ENCODE measurements around the gene NCR3LG1.

Gene NCR3LG1

DNA sequence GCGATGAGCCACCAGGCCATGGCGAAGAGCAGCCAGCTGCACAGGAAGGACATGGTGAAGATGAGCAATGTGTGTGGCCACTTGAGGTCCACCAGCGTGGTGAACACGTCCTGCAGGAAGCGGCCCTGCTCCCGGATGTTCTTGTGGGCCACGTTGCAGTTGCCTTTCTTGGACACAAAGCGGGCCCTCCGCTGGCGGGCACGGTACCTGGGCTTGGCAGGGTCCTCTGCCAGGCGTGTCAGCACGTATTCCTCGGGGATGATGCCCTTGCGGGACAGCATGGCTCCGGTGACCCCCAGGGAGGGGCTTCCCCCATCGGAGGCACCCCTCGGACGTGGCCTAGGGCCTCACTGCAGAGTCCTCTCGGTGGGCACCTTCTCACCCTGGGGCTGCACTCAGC lies 36.2 kb downstream of the NCR3LG1 start:
- 95% methylated on average over 20 of the region's 20 CpGs for WGBS
- no peak overlapping the region for H2BK15ac ChIP-seq (ENCODE audit: low read depth, poor library complexity, severe bottlenecking)
- no peak overlapping the region for H4K8ac ChIP-seq (ENCODE audit: low read length)

DNA sequence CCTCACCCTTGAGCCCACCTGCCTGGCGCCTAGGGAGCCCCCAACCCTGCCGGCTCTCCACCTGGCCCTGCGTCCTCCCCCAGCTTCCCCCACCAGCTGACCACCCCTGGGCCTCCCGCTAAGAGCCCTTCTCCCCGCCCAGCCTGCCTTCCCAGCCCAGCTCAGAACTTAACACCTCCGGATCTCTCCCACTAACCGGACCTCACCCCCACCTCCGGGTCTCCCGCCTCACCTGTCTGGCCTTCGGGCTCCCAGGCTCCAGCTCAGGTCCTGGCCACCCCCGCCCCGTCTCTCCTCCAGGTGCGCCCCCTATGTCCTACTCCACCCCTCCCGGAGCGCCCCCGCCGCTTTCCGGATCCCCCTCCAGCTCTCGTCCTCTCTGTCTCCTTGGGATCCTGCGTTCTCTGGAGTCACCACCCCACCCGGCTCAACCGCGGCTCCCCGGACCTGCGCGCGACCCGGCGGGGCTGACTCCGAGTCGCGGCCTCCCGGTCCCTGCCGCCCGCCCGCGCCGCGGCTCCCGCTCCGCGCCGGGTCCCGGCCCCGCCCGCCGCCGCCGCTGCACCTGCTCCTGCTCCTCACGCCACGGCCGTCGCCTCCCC lies 37.1 kb downstream of the NCR3LG1 start, which contains the start of gene KCNJ11:
Gene KCNJ11, minus strand, starts transcription at position 51 of the 602 bp plus-strand sequence. CDS start 568 bp downstream, outside the sequence.
- no peak within 1 kb of the TSS for H3K14ac ChIP-seq (ENCODE audit: low read length in 2 of 2)
- H3K36me3 ChIP-seq (ENCODE audit: control insufficient read depth in 1 of 2, insufficient read depth in 2 of 2, low read depth in 1 of 2, low read length in 2 of 2) = no peaks in the 10 kb centered on the region
- peak within 1 kb of the TSS; percentile 68 for H2AFZ ChIP-seq (ENCODE audit: low read depth, low read length)
- no peak for DNase-seq
- no peak within 1 kb of the TSS for H4K91ac ChIP-seq (ENCODE audit: low read length)
- no peaks in the 10 kb centered on the region for H3K79me1 ChIP-seq (replicated peaks; ENCODE audit: low read length, poor library complexity, severe bottlenecking)
- no peak within 1 kb of the TSS for H3K23ac ChIP-seq (ENCODE audit: low read length in 2 of 2)
- no peaks in the 10 kb centered on the region for H3K9me3 ChIP-seq (ENCODE audit: control insufficient read depth, low read length)
- 6% methylated on average over 39 of the region's 53 CpGs for WGBS
- H3K4me1 ChIP-seq (ENCODE audit: control insufficient read depth, insufficient read depth, low read depth, low read length) = peaks cover 12% of the 10 kb centered on the region
- H3K4me3 ChIP-seq (ENCODE audit: insufficient read depth in 1 of 2, low read depth in 1 of 2, low read length in 2 of 2) = peak within 1 kb of the TSS in 1 of 2 experiments; percentile 63
- no peak within 1 kb of the TSS for H2BK5ac ChIP-seq (ENCODE audit: low read depth, low read length, poor library complexity, severe bottlenecking)
- H3K27ac ChIP-seq (ENCODE audit: low read length, poor library complexity, severe bottlenecking) = no peak within 1 kb of the TSS
- H2BK12ac ChIP-seq (ENCODE audit: low read length in 2 of 2) = no peak within 1 kb of the TSS
- H2BK120ac ChIP-seq (ENCODE audit: low read depth, low read length) = peak within 1 kb of the TSS; percentile 80
- peak within 1 kb of the TSS; percentile 31 for H2BK15ac ChIP-seq (ENCODE audit: low read depth, poor library complexity, severe bottlenecking)
- H2AK5ac ChIP-seq (ENCODE audit: low read length, severe bottlenecking) = no peak within 1 kb of the TSS
- peaks cover 51 to 60% of the 10 kb centered on the region in 2 experiments for H3K27me3 ChIP-seq (ENCODE audit: control insufficient read depth in 1 of 2, insufficient read depth in 1 of 2, low read length in 2 of 2)
- H4K8ac ChIP-seq (ENCODE audit: low read length) = peak within 1 kb of the TSS; percentile 46
- peak within 1 kb of the TSS; percentile 86 for H3K4me2 ChIP-seq (ENCODE audit: low read length, poor library complexity, severe bottlenecking)
- H3K4ac ChIP-seq (ENCODE audit: low read depth in 1 of 2, low read length in 2 of 2) = no peak within 1 kb of the TSS
- no peak within 1 kb of the TSS for H3K9ac ChIP-seq (ENCODE audit: low read length)
- H3K18ac ChIP-seq (ENCODE audit: low read depth in 1 of 2, low read length in 2 of 2) = no peak within 1 kb of the TSS

More for the DNA sequence above, 36.2 kb downstream of the NCR3LG1 start:
- Histone ChIP-seq H3K23ac (ENCODE audit: low read length in 2 of 2) (no peak overlapping the region), H3K4ac (ENCODE audit: low read depth in 1 of 2, low read length in 2 of 2) (no peak overlapping the region), H3K14ac (ENCODE audit: low read length in 2 of 2) (no peak overlapping the region), H3K4me3 (ENCODE audit: insufficient read depth in 1 of 2, low read depth in 1 of 2, low read length in 2 of 2) (no peak overlapping the region), H3K36me3 (ENCODE audit: control insufficient read depth in 1 of 2, insufficient read depth in 2 of 2, low read depth in 1 of 2, low read length in 2 of 2) (no peaks in the 10 kb centered on the region), H2AK5ac (ENCODE audit: low read length, severe bottlenecking) (no peak overlapping the region), H3K18ac (ENCODE audit: low read depth in 1 of 2, low read length in 2 of 2) (no peak overlapping the region), H2BK5ac (ENCODE audit: low read depth, low read length, poor library complexity, severe bottlenecking) (no peak overlapping the region), H2BK120ac (ENCODE audit: low read depth, low read length) (no peak overlapping the region), H3K9me3 (ENCODE audit: control insufficient read depth, low read length) (no peaks in the 10 kb centered on the region), H3K27ac (ENCODE audit: low read length, poor library complexity, severe bottlenecking) (no peak overlapping the region), H3K4me1 (ENCODE audit: control insufficient read depth, insufficient read depth, low read depth, low read length) (peaks cover 12% of the 10 kb centered on the region), H4K91ac (ENCODE audit: low read length) (no peak overlapping the region), H3K4me2 (ENCODE audit: low read length, poor library complexity, severe bottlenecking) (no peak overlapping the region), H3K9ac (ENCODE audit: low read length) (no peak overlapping the region), H2AFZ (ENCODE audit: low read depth, low read length) (no peak overlapping the region), H2BK12ac (ENCODE audit: low read length in 2 of 2) (no peak overlapping the region), H3K79me1 (replicated peaks; ENCODE audit: low read length, poor library complexity, severe bottlenecking) (no peaks in the 10 kb centered on the region), H3K27me3 (ENCODE audit: control insufficient read depth in 1 of 2, insufficient read depth in 1 of 2, low read length in 2 of 2) (peaks cover 44 to 57% of the 10 kb centered on the region in 2 experiments)
- no peak for DNase-seq

DNA sequence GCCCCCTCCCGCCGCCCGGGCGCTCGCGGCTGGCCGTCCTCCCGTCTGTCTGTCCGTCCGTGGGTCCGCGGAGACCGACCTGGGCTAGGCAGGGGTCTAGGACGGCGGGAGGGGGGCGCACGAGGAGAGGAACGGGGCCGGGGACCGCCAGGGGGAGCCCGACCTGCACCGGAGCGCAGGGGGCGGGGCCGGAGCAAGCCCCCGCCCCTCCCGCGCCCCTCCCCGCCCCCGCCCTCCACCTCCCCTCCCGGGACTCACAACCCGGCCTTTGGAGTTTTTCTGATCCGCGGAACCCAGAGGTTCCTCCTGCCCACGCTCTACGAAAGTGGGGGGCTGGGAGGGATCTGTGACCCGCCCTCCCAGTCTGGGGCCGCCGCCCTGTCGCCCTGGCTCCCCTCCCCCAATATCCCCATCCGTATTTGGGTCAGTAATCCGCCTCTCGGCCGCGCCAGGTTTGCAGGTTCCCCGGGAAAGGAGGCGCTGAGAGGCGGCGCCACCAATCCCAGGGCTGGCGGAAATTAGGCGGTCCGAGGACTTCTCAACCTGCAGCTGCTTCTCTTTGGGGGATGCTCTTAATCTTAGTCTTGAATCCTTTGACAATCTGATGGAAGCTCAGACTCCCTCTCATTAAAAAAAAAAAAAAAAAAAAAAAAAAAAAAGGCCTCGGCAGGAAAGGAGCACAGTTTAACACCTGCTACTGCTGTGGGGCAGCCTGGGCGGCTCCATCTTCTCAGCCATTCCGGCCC lies 37.8 kb downstream of the NCR3LG1 start:
- Histone ChIP-seq H2BK15ac (ENCODE audit: low read depth, poor library complexity, severe bottlenecking) (peak overlapping the region; percentile 31), H3K4ac (ENCODE audit: low read depth in 1 of 2, low read length in 2 of 2) (no peak overlapping the region), H3K27ac (ENCODE audit: low read length, poor library complexity, severe bottlenecking) (no peak overlapping the region), H2AK5ac (ENCODE audit: low read length, severe bottlenecking) (no peak overlapping the region), H2BK5ac (ENCODE audit: low read depth, low read length, poor library complexity, severe bottlenecking) (no peak overlapping the region), H3K9me3 (ENCODE audit: control insufficient read depth, low read length) (no peaks in the 10 kb centered on the region), H3K9ac (ENCODE audit: low read length) (no peak overlapping the region), H3K27me3 (ENCODE audit: control insufficient read depth in 1 of 2, insufficient read depth in 1 of 2, low read length in 2 of 2) (peaks cover 53 to 63% of the 10 kb centered on the region in 2 experiments), H2BK12ac (ENCODE audit: low read length in 2 of 2) (no peak overlapping the region), H3K4me2 (ENCODE audit: low read length, poor library complexity, severe bottlenecking) (peak overlapping the region; percentile 86), H2AFZ (ENCODE audit: low read depth, low read length) (peak overlapping the region; percentile 68), H3K4me1 (ENCODE audit: control insufficient read depth, insufficient read depth, low read depth, low read length) (peaks cover 12% of the 10 kb centered on the region), H3K18ac (ENCODE audit: low read depth in 1 of 2, low read length in 2 of 2) (no peak overlapping the region), H3K23ac (ENCODE audit: low read length in 2 of 2) (no peak overlapping the region), H2BK120ac (ENCODE audit: low read depth, low read length) (peak overlapping the region; percentile 80), H3K4me3 (ENCODE audit: insufficient read depth in 1 of 2, low read depth in 1 of 2, low read length in 2 of 2) (peak overlapping the region in 1 of 2 experiments; percentile 63), H4K91ac (ENCODE audit: low read length) (no peak overlapping the region), H3K36me3 (ENCODE audit: control insufficient read depth in 1 of 2, insufficient read depth in 2 of 2, low read depth in 1 of 2, low read length in 2 of 2) (no peaks in the 10 kb centered on the region), H4K8ac (ENCODE audit: low read length) (peak overlapping the region; percentile 46), H3K79me1 (replicated peaks; ENCODE audit: low read length, poor library complexity, severe bottlenecking) (no peaks in the 10 kb centered on the region), H3K14ac (ENCODE audit: low read length in 2 of 2) (no peak overlapping the region)
- peak; percentile 48 for DNase-seq
- WGBS = 5% methylated on average over 27 of the region's 55 CpGs

DNA sequence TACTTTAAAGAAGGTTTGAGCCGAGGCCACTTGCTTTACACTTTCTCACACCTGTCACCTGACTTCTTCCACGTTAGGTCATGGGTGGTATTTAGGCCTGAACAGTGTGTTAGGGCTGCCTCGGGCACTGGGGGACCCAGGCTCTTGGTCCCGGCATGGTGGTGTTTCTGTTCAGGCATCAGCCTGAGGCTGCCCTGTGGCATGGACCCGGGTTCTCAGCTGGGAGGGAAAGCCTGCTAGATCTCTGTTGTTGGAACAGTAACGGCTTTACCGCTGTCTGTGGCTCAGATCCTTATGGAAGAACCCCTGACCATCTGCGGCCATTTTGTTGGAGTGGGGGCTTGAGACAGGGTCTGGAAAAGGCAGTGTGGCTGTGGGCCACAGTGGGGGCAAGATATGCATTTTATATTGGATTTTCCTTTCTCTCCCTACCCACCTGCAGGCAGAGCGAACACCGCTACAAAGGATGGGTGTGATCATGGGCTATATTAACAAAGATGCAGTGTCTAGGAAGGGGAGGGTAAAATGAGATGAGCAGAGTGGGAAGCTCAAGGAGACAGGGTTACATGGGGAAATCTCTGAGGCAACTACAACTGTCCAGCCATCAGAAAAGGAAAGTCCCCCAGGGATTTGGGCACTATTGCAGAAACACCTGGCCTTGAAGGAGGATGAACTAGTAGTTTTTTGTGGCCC lies 38.5 kb downstream of the NCR3LG1 start:
- Histone ChIP-seq H3K4ac (ENCODE audit: low read depth in 1 of 2, low read length in 2 of 2) (no peak overlapping the region), H3K23ac (ENCODE audit: low read length in 2 of 2) (no peak overlapping the region), H3K4me3 (ENCODE audit: insufficient read depth in 1 of 2, low read depth in 1 of 2, low read length in 2 of 2) (no peak overlapping the region), H2AK5ac (ENCODE audit: low read length, severe bottlenecking) (no peak overlapping the region), H2BK120ac (ENCODE audit: low read depth, low read length) (no peak overlapping the region), H3K18ac (ENCODE audit: low read depth in 1 of 2, low read length in 2 of 2) (no peak overlapping the region), H4K91ac (ENCODE audit: low read length) (no peak overlapping the region), H3K79me1 (replicated peaks; ENCODE audit: low read length, poor library complexity, severe bottlenecking) (no peaks in the 10 kb centered on the region), H3K4me1 (ENCODE audit: control insufficient read depth, insufficient read depth, low read depth, low read length) (peaks cover 12% of the 10 kb centered on the region), H3K9ac (ENCODE audit: low read length) (no peak overlapping the region), H3K27ac (ENCODE audit: low read length, poor library complexity, severe bottlenecking) (no peak overlapping the region), H3K4me2 (ENCODE audit: low read length, poor library complexity, severe bottlenecking) (peak overlapping the region; percentile 86), H4K8ac (ENCODE audit: low read length) (no peak overlapping the region), H3K27me3 (ENCODE audit: control insufficient read depth in 1 of 2, insufficient read depth in 1 of 2, low read length in 2 of 2) (peaks cover 52 to 66% of the 10 kb centered on the region in 2 experiments), H2BK12ac (ENCODE audit: low read length in 2 of 2) (no peak overlapping the region), H2BK15ac (ENCODE audit: low read depth, poor library complexity, severe bottlenecking) (no peak overlapping the region), H2AFZ (ENCODE audit: low read depth, low read length) (no peak overlapping the region), H3K36me3 (ENCODE audit: control insufficient read depth in 1 of 2, insufficient read depth in 2 of 2, low read depth in 1 of 2, low read length in 2 of 2) (no peaks in the 10 kb centered on the region), H3K14ac (ENCODE audit: low read length in 2 of 2) (no peak overlapping the region), H2BK5ac (ENCODE audit: low read depth, low read length, poor library complexity, severe bottlenecking) (no peak overlapping the region), H3K9me3 (ENCODE audit: control insufficient read depth, low read length) (no peaks in the 10 kb centered on the region)
- DNase-seq = no peak
- WGBS = 77% methylated on average over 10 of the region's 10 CpGs

All from mesenchymal stem cell (in vitro differentiated cells and primary cell).